BLaER1 (cell line): Measurements from ENCODE around the gene GDF7.

Experiments used
- H3K27ac ChIP-seq: shearing (Covaris generic); formaldehyde crosslinking; 2 replicates; pipeline ENCODE4 v1.8.1; 2022
- H3K27me3 ChIP-seq: shearing (Covaris generic); formaldehyde crosslinking; 2 replicates; pipeline ENCODE4 v1.8.1; 2022
- H3K36me3 ChIP-seq: shearing (Covaris generic); formaldehyde crosslinking; 2 replicates; pipeline ENCODE4 v1.8.1; 2022
- H3K4me1 ChIP-seq: shearing (Covaris generic); formaldehyde crosslinking; 2 replicates; pipeline ENCODE4 v1.8.1; 2022
- H3K4me2 ChIP-seq: shearing (Covaris generic); formaldehyde crosslinking; 2 replicates; pipeline ENCODE4 v1.8.1; 2022
- H3K4me3 ChIP-seq: shearing (Covaris generic); formaldehyde crosslinking; 2 replicates; pipeline ENCODE4 v1.8.1; 2022
- H3K9ac ChIP-seq: shearing (Covaris generic); formaldehyde crosslinking; 2 replicates; pipeline ENCODE4 v1.8.1; 2022
- H3K9me3 ChIP-seq: shearing (Covaris generic); formaldehyde crosslinking; 2 replicates; pipeline ENCODE4 v1.8.1; 2022
- H4K20me1 ChIP-seq: shearing (Covaris generic); formaldehyde crosslinking; 2 replicates; pipeline ENCODE4 v1.8.1; 2022
- Cebpa-rat ChIP-seq: shearing (Covaris generic); IDR thresholded peaks from 2 replicates; pipeline ENCODE4 v1.8.1; 2022

GDF7 gene

GRCh38 chr2:20677301-20678085 is 10.5 kb downstream of the GDF7 start:
- peak overlapping the region; percentile 79 for H3K4me2 ChIP-seq
- H3K27ac ChIP-seq, result no peak overlapping the region
- no peak for TF ChIP-seq Cebpa-rat
- H3K4me1 ChIP-seq, result peaks cover 37% of the 10 kb centered on the region
- H3K9me3 ChIP-seq, result no peaks in the 10 kb centered on the region
- peaks cover 4% of the 10 kb centered on the region; the same call in 1 of the 2 replicates for H3K27me3 ChIP-seq
- H3K36me3 ChIP-seq, result peaks cover 21% of the 10 kb centered on the region
- no peak overlapping the region for H3K9ac ChIP-seq
- no peak overlapping the region for H3K4me3 ChIP-seq
- H4K20me1 ChIP-seq, result peaks cover 27% of the 10 kb centered on the region

- Histone ChIP-seq H3K9ac (no peak overlapping the region), H3K4me3 (no peak overlapping the region), H3K4me2 (no peak overlapping the region; the same call in 1 of the 2 replicates), H3K27me3 (no peaks in the 10 kb centered on the region), H3K36me3 (peaks cover 27% of the 10 kb centered on the region), H3K9me3 (no peaks in the 10 kb centered on the region), H3K27ac (no peak overlapping the region), H3K4me1 (peaks cover 37% of the 10 kb centered on the region), H4K20me1 (peaks cover 23% of the 10 kb centered on the region)
- no peak for TF ChIP-seq Cebpa-rat
Measured at GRCh38 chr2:20678086-20678395, 11.1 kb downstream of the GDF7 start.

- H3K4me3 ChIP-seq, result no peak overlapping the region
- H3K36me3 ChIP-seq, result peaks cover 32% of the 10 kb centered on the region
- no peak overlapping the region for H3K4me2 ChIP-seq
- no peak overlapping the region for H3K27ac ChIP-seq
- H3K27me3 ChIP-seq, result no peaks in the 10 kb centered on the region
- H3K9me3 ChIP-seq, result no peaks in the 10 kb centered on the region
- peaks cover 23% of the 10 kb centered on the region for H4K20me1 ChIP-seq
- TF ChIP-seq Cebpa-rat, result no peak
- H3K4me1 ChIP-seq, result peaks cover 37% of the 10 kb centered on the region
- H3K9ac ChIP-seq, result no peak overlapping the region
Measured at GRCh38 chr2:20678780-20679179, 11.8 kb downstream of the GDF7 start.

- no peak for TF ChIP-seq Cebpa-rat
- Histone ChIP-seq H3K4me2 (no peak overlapping the region), H3K36me3 (peaks cover 49% of the 10 kb centered on the region), H3K4me1 (peaks cover 22% of the 10 kb centered on the region), H3K9ac (no peak overlapping the region), H3K4me3 (no peak overlapping the region), H4K20me1 (peaks cover 11% of the 10 kb centered on the region), H3K27me3 (no peaks in the 10 kb centered on the region), H3K27ac (no peak overlapping the region), H3K9me3 (no peaks in the 10 kb centered on the region)
Measured at GRCh38 chr2:20680744-20681375, 13.9 kb downstream of the GDF7 start.

- Histone ChIP-seq H3K4me2 (no peak overlapping the region), H3K36me3 (peaks cover 64% of the 10 kb centered on the region), H4K20me1 (no peaks in the 10 kb centered on the region), H3K4me3 (no peak overlapping the region), H3K9me3 (no peaks in the 10 kb centered on the region), H3K9ac (no peak overlapping the region), H3K27me3 (no peaks in the 10 kb centered on the region), H3K27ac (no peak overlapping the region), H3K4me1 (peaks cover 7% of the 10 kb centered on the region)
- no peak for TF ChIP-seq Cebpa-rat
Measured at GRCh38 chr2:20682167-20682920, 15.4 kb downstream of the GDF7 start.

- Histone ChIP-seq H3K4me3 (no peak overlapping the region), H3K4me2 (no peak overlapping the region), H3K27me3 (no peaks in the 10 kb centered on the region), H3K36me3 (peaks cover 82% of the 10 kb centered on the region), H3K27ac (no peak overlapping the region), H4K20me1 (no peaks in the 10 kb centered on the region), H3K9me3 (no peaks in the 10 kb centered on the region), H3K9ac (no peak overlapping the region), H3K4me1 (no peaks in the 10 kb centered on the region)
- no peak for TF ChIP-seq Cebpa-rat
Measured at GRCh38 chr2:20684581-20685063, 17.7 kb downstream of the GDF7 start.

GRCh38 chr2:20687260-20687832 is 20.4 kb downstream of the GDF7 start:
- Histone ChIP-seq H3K4me3 (no peak overlapping the region), H3K27me3 (no peaks in the 10 kb centered on the region), H3K27ac (no peak overlapping the region), H3K36me3 (peaks cover 81% of the 10 kb centered on the region), H3K9me3 (no peaks in the 10 kb centered on the region), H4K20me1 (no peaks in the 10 kb centered on the region), H3K4me1 (no peaks in the 10 kb centered on the region), H3K9ac (no peak overlapping the region), H3K4me2 (no peak overlapping the region)
- no peak for TF ChIP-seq Cebpa-rat

- Histone ChIP-seq H3K4me3 (no peak overlapping the region), H3K9me3 (no peaks in the 10 kb centered on the region), H3K27me3 (no peaks in the 10 kb centered on the region), H4K20me1 (no peaks in the 10 kb centered on the region), H3K4me2 (no peak overlapping the region), H3K4me1 (no peaks in the 10 kb centered on the region), H3K36me3 (peaks cover 81% of the 10 kb centered on the region), H3K27ac (no peak overlapping the region), H3K9ac (no peak overlapping the region)
- no peak for TF ChIP-seq Cebpa-rat
Measured at GRCh38 chr2:20689428-20690264, 22.7 kb downstream of the GDF7 start.
